GM23338 (cell line): ENCODE measurements around the gene CFAP92. TPM values are rescaled to one million over a fixed set of nuclear protein-coding genes. Genes with fewer than 3 reads are reported as not detected.

ENCODE experiments used
- ATAC-seq: fragments of 200-7000 bp; cut with Tn5 transposase; 3 replicates; pipeline ENCODE4 v1.9.1; 2020
- DNase-seq: peaks from one replicate; pipeline ENCODE4 v3.0.0-alpha.2; 2015; ENCODE audit warnings: low spot score
- H2AFZ ChIP-seq: fragments of 200-600 bp; sonication (generic); 2 replicates; pipeline ENCODE4 v1.8.0; 2016; ENCODE audit warnings: antibody characterized with exemption, mild to moderate bottlenecking, moderate library complexity
- H3F3A ChIP-seq: fragments of 200-600 bp; sonication (generic); replicated peaks from 2 replicates; pipeline ENCODE4 v1.8.0; 2017; ENCODE audit warnings: antibody characterized with exemption, mixed run types, low read depth
- H3K27ac ChIP-seq: fragments of 200-600 bp; sonication (generic); 2 replicates; pipeline ENCODE4 v1.6.1; 2016; ENCODE audit warnings: low read depth
- H3K27me3 ChIP-seq: fragments of 200-600 bp; sonication (generic); 2 replicates; pipeline ENCODE4 v1.8.0; 2016; ENCODE audit warnings: mild to moderate bottlenecking, mixed run types, moderate library complexity; ENCODE audit not compliant: insufficient read depth
- H3K36me3 ChIP-seq: fragments of 200-600 bp; sonication (generic); 2 replicates; pipeline ENCODE4 v1.8.0; 2016; ENCODE audit warnings: mild to moderate bottlenecking; ENCODE audit not compliant: insufficient read depth
- H3K4me1 ChIP-seq: fragments of 200-600 bp; sonication (generic); 2 replicates; pipeline ENCODE4 v1.8.0; 2016; ENCODE audit warnings: mild to moderate bottlenecking, moderate library complexity; ENCODE audit not compliant: insufficient read depth
- H3K4me2 ChIP-seq: fragments of 200-600 bp; sonication (generic); 2 replicates; pipeline ENCODE4 v1.7.1; 2017; ENCODE audit warnings: mixed run types
- H3K4me3 ChIP-seq: fragments of 200-600 bp; sonication (generic); 2 replicates; pipeline ENCODE4 v1.6.1; 2016; ENCODE audit warnings: mixed run types
- H3K79me2 ChIP-seq: fragments of 200-600 bp; sonication (generic); replicated peaks from 2 replicates; pipeline ENCODE4 v1.8.0; 2017; ENCODE audit warnings: mild to moderate bottlenecking; ENCODE audit not compliant: insufficient read depth
- H3K9me2 ChIP-seq: fragments of 200-600 bp; sonication (generic); 2 replicates; pipeline ENCODE4 v1.8.0; 2017; ENCODE audit not compliant: insufficient read depth
- H4K20me1 ChIP-seq: fragments of 200-600 bp; sonication (generic); replicated peaks from 2 replicates; pipeline ENCODE4 v1.8.0; 2017; ENCODE audit warnings: mild to moderate bottlenecking; ENCODE audit not compliant: insufficient read depth
- H3K27ac Mint-ChIP-seq: 2 replicates; pipeline ENCODE4 v1.8.0; 2020; ENCODE audit warnings: inconsistent platforms, mild to moderate bottlenecking, moderate library complexity, mixed read lengths
- H3K27me3 Mint-ChIP-seq: 3 replicates; pipeline ENCODE4 v1.8.0; 2022; ENCODE audit warnings: low read depth, mild to moderate bottlenecking, moderate library complexity, mixed read lengths, inconsistent platforms; ENCODE audit not compliant: insufficient read depth, poor library complexity
- H3K36me3 Mint-ChIP-seq: 3 replicates; pipeline ENCODE4 v1.8.0; 2021; ENCODE audit warnings: low read depth, mild to moderate bottlenecking, inconsistent platforms, moderate library complexity, mixed read lengths
- H3K4me1 Mint-ChIP-seq: 3 replicates; pipeline ENCODE4 v1.8.0; 2020; ENCODE audit warnings: mild to moderate bottlenecking, inconsistent platforms, mixed read lengths
- H3K4me3 Mint-ChIP-seq: 3 replicates; pipeline ENCODE4 v1.8.0; 2021; ENCODE audit warnings: moderate library complexity, mild to moderate bottlenecking, inconsistent platforms, mixed read lengths
- H3K9me3 Mint-ChIP-seq: 3 replicates; pipeline ENCODE4 v1.8.0; 2020; ENCODE audit warnings: moderate library complexity, mild to moderate bottlenecking, inconsistent platforms, mixed read lengths
- CREB1 ChIP-seq: fragments of 250-450 bp; sonication (Bioruptor Pico); IDR thresholded peaks from 2 replicates; pipeline ENCODE4 v1.5.0; 2020; ENCODE audit warnings: low read depth, mild to moderate bottlenecking, moderate library complexity
- EZH2 ChIP-seq: fragments of 200-600 bp; sonication (generic); IDR thresholded peaks from one replicate; pipeline ENCODE4 v1.8.0; 2017; ENCODE audit warnings: antibody characterized with exemption, mild to moderate bottlenecking, low read depth; ENCODE audit not compliant: unreplicated experiment
- EZH2phosphoT487 ChIP-seq: fragments of 200-600 bp; sonication (generic); IDR thresholded peaks from one replicate; pipeline ENCODE4 v1.8.1; 2018; ENCODE audit warnings: antibody characterized with exemption; ENCODE audit not compliant: unreplicated experiment
- JUNB ChIP-seq: IDR thresholded peaks from one replicate; pipeline ENCODE4 v1.6.1; 2016; ENCODE audit warnings: antibody characterized with exemption; ENCODE audit not compliant: unreplicated experiment
- NANOG ChIP-seq: IDR thresholded peaks from 2 replicates; pipeline ENCODE4 v1.6.1; 2016; ENCODE audit warnings: antibody characterized with exemption, borderline replicate concordance
- STAT1 ChIP-seq: IDR thresholded peaks from one replicate; pipeline ENCODE4 v1.6.1; 2016; ENCODE audit warnings: antibody characterized with exemption; ENCODE audit not compliant: unreplicated experiment
- polyA plus RNA-seq: library from polyadenylated mRNA; unstranded; fragments of >200 nt; fragmentation: Nextera tagmentation; extraction: Ambion mirVana; gene quantifications from 2 replicates; pipeline ENCODE4 v1.2.1, GENCODE V29; 2016
- total RNA-seq: library from RNA; depleted of rRNA; stranded (reverse); fragments of >200 nt; shearing (Covaris generic); gene quantifications from 2 replicates; pipeline ENCODE4 v1.2.3, GENCODE V29; 2014
- TF ChIP-seq, protein P1 (sequence below), 2 experiments: fragments of 200-600 bp in 1 of 2; sonication (generic) in 1 of 2; conservative IDR thresholded peaks; 2 replicates each; pipeline versions ENCODE4 v1.5.1 to v1.6.1; 2016 to 2017; ENCODE audit warnings: antibody characterized with exemption in 2 of 2, low read depth in 2 of 2, mild to moderate bottlenecking in 2 of 2, moderate library complexity in 1 of 2

CFAP92 gene
- total and polyA plus RNA-seq, 2 experiments from 2014 or later, result 1.6 to 2.3 TPM

DNA sequence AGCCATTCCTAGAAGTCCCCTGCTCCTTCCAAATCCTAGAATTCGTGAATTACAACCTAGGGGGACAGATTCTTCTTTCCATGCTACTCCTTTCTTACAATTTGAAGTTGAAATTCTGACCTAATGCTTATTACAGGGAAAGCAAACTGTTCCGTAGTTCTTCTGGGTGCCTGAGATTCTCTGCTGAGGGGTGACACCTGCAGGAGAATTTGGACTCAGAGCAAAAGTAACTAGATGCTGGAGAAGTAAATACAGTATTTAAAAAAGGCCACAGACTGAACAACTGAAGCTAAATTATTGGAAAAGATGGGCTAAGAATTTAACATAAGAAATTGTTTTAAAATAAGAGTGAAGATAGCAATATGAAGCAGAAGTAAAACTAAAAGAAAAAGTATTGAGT is 76.6 kb downstream of the CFAP92 start:
- H3K4me2 ChIP-seq, result no peak overlapping the region
- H3K36me3 ChIP-seq, result peaks cover 20% of the 10 kb centered on the region
- no peak overlapping the region for H3K4me3 ChIP-seq
- Mint-ChIP-seq H3K27me3 (peaks cover 5% of the 10 kb centered on the region), H3K4me1 (no peaks in the 10 kb centered on the region), H3K9me3 (peaks cover 48% of the 10 kb centered on the region), H3K4me3 (no peak overlapping the region), H3K27ac (no peak overlapping the region), H3K36me3 (peaks cover 89% of the 10 kb centered on the region)
- DNase-seq, result no peak
- no peaks in the 10 kb centered on the region; the same call in 1 of the 2 replicates for H4K20me1 ChIP-seq
- no peak overlapping the region for H2AFZ ChIP-seq
- ATAC-seq, result no peak
- H3F3A ChIP-seq, result no peaks in the 10 kb centered on the region
- no peaks in the 10 kb centered on the region for H3K27me3 ChIP-seq
- no peaks in the 10 kb centered on the region for H3K9me2 ChIP-seq
- no peaks in the 10 kb centered on the region for H3K4me1 ChIP-seq
- no peak for TF ChIP-seq JUNB
- TF ChIP-seq, protein P1, sequence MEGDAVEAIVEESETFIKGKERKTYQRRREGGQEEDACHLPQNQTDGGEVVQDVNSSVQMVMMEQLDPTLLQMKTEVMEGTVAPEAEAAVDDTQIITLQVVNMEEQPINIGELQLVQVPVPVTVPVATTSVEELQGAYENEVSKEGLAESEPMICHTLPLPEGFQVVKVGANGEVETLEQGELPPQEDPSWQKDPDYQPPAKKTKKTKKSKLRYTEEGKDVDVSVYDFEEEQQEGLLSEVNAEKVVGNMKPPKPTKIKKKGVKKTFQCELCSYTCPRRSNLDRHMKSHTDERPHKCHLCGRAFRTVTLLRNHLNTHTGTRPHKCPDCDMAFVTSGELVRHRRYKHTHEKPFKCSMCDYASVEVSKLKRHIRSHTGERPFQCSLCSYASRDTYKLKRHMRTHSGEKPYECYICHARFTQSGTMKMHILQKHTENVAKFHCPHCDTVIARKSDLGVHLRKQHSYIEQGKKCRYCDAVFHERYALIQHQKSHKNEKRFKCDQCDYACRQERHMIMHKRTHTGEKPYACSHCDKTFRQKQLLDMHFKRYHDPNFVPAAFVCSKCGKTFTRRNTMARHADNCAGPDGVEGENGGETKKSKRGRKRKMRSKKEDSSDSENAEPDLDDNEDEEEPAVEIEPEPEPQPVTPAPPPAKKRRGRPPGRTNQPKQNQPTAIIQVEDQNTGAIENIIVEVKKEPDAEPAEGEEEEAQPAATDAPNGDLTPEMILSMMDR (conservative IDR thresholded peaks at IDR 0.05; ENCODE audit: low read depth in 2 of 2), result 0 out of 4 replicates have a peak, but pooled peaks of 1 of the 2 experiments have one; percentile 15
- TF ChIP-seq EZH2phosphoT487, result no peak
- no peaks in the 10 kb centered on the region for H3K79me2 ChIP-seq
- no peak overlapping the region for H3K27ac ChIP-seq

DNA sequence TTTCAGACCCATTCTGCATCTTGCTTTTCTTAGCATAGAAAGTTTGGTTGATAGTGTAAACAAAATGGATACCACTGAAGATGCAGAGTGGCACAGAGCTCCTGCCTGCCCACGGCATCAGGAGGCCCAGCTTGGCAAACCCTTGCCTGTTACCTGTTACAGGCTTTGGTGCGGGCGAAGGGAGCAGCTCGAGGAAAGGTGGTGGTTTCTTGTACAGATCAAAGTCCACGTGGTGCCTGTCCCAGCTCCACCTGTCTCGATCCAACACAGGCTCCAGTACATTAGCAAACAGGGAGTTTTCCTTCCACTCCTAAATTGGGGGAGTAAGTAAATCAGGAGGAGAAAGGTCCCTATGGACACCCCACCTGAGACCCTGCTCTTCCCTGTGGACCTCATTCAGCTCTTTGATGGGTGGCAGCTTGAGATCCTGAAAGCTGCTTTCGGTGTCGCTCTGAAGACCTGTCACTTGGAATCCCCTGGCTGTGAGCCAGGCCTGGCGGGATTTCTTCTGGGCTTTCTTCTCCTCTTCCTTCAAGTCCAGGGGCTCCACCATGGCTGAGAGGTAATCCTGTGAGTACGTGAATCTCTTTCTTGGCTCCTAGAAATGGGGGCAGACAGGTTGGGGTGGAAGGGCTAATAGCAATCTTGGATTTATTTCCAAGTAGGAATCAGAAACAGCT is 78.8 kb downstream of the CFAP92 start:
- H3K36me3 ChIP-seq, result peaks cover 25% of the 10 kb centered on the region
- TF ChIP-seq NANOG (no peak), JUNB (no peak), EZH2 (no peak), CREB1 (CRISPR knock-in tag) (no peak), STAT1 (no peak)
- TF ChIP-seq, protein P1 (conservative IDR thresholded peaks at IDR 0.05; ENCODE audit: low read depth in 2 of 2), result no peak
- H3K79me2 ChIP-seq, result no peaks in the 10 kb centered on the region
- H3K27ac ChIP-seq, result no peak overlapping the region
- no peak overlapping the region for H2AFZ ChIP-seq
- no peak overlapping the region for H3K4me3 ChIP-seq
- H3K4me3 Mint-ChIP-seq, result no peak overlapping the region
- H4K20me1 ChIP-seq, result no peaks in the 10 kb centered on the region; the same call in 1 of the 2 replicates
- no peak overlapping the region for H3K4me2 ChIP-seq
- peaks cover 80% of the 10 kb centered on the region for H3K36me3 Mint-ChIP-seq
- no peaks in the 10 kb centered on the region for H3K9me2 ChIP-seq
- DNase-seq, result no peak
- H3K27ac Mint-ChIP-seq, result no peak overlapping the region
- ATAC-seq, result no peak
- H3F3A ChIP-seq, result no peaks in the 10 kb centered on the region
- no peaks in the 10 kb centered on the region for H3K4me1 ChIP-seq
- peaks cover 27% of the 10 kb centered on the region for H3K9me3 Mint-ChIP-seq
- no peaks in the 10 kb centered on the region for H3K4me1 Mint-ChIP-seq
- no peaks in the 10 kb centered on the region for H3K27me3 ChIP-seq
- H3K27me3 Mint-ChIP-seq, result no peaks in the 10 kb centered on the region
